NOMO-1 (cell line): ENCODE results near the gene ACSL6.

ENCODE experiments used
- DNase-seq, 2 experiments: peaks; one replicate each; lab custom pipeline; 2025; ENCODE audit not compliant: unreplicated experiment in 2 of 2; lab: John Stamatoyannopoulos, UW

Gene ACSL6

GRCh38 chr5:132001647-132002561 lies 9.6 kb downstream of the ACSL6 start:
- DNase-seq = no peak

GRCh38 chr5:132000677-132001453 lies 10.6 kb downstream of the ACSL6 start:
- no peak for DNase-seq

- DNase-seq = no peak
These were observed 11.3 kb downstream of the ACSL6 start for GRCh38 chr5:132000241-132000490.

GRCh38 chr5:131999441-132000240 lies 11.8 kb downstream of the ACSL6 start:
- no peak for DNase-seq

GRCh38 chr5:131999041-131999440 lies 12.4 kb downstream of the ACSL6 start:
- no peak for DNase-seq

DNA sequence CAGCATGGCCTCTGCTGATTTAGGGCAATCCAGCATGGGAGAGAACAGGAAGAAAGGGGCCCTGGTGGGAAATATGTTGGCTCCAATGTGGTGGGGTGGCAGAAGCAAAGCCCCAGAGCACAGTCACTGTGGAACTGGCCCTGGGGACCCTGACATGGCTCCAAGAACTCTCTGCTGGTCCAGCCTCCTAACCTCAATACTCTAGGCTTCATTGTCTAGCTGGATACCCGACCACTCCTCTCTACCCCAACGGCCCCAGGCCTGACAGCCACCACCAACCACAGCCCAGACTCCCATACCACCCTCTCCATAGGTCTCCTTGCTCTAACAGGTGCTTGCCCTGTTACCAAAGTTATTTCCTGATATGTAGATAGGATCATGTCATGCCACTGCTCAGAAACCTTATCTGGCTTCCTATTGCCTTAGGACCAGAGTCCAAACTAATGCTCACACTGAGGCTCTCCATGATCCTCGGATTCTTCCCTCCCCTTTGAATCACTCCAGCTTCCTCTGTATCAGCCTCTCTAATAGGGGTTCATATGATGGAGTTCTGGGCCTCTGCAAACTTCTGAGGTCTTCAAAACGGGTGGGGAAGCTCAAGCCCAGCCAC lies 12.9 kb downstream of the ACSL6 start:
- DNase-seq = no peak

DNA sequence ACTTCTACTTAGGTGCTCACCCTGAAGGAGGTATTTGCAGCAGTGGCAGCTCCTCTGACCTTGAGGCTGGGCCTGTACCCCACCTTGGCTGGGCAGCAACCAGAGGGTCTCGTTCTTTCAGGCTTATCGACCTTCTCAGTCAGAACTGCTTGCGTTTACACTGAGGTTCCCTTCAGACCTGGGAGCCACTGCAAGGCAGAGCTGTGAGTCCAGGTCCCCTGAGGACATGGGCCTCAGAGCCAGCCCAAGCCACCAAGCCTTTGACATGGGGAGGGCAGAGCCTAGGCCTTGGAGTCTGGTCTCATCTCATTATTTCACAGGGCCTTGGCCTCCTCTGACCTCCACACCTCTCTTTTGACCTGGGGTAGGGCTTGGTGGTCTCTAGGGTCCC lies 13.7 kb downstream of the ACSL6 start:
- no peak for DNase-seq

DNA sequence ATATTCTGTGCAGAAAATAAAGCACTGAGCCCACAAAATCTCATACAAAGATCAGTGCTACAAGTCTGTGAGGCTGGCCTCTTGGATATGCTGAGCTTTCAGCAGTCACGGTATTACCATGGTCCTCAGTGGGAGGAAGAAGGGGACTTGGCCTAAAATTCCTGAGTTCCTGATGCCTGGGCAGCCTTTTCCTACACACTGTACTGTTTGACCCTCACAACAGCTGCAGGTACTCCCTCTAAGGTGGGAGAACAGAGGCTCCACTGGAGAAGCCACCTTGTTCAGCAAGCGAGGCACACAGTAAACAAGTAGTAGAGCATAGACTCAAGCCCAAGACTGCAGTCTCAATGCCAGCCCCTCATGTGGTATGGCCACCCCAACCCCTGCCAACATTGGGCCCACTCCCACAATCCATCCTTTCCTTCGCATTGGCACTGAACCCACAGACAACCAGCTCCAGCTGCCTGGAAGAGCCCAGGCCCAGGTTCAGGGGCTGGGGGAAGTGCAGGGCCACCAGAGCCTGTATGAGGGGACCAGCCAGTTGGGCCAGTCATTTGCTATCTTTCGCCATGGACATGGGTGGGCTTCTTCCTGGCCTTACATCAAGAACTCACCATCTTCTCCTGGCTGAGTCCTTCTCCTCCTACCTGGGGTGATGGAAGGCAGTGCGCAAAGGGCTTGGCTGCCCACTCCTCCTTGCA lies 14.3 kb downstream of the ACSL6 start:
- DNase-seq = no peak

DNA sequence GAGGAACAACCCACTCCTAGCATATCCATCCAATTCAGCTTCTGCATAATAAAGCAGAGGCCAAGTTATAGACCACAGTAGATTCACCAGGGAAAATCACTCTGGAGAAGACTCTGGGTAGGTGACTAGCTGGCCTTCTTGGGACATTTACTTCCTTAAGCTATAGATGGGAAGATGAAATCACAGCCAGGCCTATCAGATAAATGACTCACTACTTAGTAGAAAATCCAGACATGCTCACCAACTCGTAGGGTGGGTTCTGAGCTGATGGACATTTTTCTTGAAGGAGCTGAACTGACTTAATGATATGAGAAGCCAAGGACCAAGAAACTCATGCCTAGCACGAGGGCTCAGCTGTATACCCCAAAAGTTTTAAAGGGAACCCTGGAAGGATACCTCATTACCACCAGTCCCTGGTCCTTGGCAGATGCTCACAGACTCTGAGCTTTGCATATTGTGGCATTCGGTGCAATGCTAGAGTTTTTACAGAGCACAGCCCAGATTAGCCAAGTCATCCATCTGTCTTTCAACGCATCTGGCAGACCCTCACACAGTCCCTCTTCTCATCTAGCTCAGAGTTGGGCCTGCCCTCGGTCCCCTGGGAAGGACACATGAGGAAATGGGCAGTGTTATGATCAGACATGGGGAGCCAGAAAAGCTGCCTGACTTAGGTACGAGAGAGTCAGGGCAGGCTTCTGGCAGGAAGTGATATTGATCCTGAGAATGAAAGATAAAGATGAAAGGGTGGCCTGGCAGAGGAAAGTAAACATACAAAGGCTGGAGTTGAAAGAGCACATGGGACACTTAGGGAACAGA lies 15.0 kb downstream of the ACSL6 start:
- DNase-seq = no peak

GRCh38 chr5:131994533-131995226 lies 16.8 kb downstream of the ACSL6 start:
- no peak for DNase-seq

GRCh38 chr5:131994090-131994489 lies 17.4 kb downstream of the ACSL6 start:
- DNase-seq = no peak

GRCh38 chr5:131993676-131994075 lies 17.8 kb downstream of the ACSL6 start:
- no peak for DNase-seq

DNA sequence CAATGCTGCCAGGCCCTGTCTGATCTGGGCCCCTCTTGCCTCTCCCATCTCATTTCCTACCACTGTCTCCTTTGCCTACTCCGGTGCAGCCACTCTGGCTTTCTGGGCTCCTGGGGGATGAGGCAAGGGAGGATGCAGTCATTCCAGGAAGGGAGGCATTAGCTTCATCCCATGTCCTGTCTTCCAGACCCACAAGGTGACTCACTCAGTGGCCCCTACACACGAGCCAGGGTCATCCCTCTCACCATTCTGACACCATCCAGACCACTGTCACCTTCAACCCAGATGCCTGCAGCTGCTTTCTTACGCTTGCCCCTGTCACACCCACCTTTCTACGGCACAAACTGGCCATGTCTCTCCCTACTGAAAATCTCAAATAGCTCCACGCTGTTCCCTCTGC lies 19.1 kb downstream of the ACSL6 start:
- DNase-seq = no peak

GRCh38 chr5:131991593-131992324 lies 19.7 kb downstream of the ACSL6 start:
- no peak for DNase-seq

- no peak for DNase-seq
These were observed 20.7 kb downstream of the ACSL6 start for GRCh38 chr5:131990716-131991115.

GRCh38 chr5:131988601-131989000 lies 22.9 kb downstream of the ACSL6 start:
- DNase-seq = no peak

DNA sequence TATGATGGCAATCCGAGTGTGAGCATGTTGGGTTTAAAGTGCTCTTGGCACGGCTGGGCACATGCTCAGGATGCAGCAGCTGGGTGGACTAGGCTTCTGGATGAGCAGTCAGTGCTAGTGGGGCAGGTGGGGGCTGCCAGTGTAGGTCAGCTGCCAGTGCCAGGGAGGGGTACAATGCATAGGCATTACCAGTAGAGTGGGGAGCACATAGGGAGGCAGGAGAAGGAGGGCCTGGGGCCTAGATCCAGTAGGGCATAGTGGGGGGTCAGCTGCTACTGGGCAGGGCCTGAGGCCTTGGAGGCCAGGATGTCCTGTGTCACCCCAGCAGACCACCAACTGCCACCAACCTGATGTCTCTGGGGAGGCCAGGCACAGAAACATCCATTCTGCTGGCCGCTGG lies 24.2 kb downstream of the ACSL6 start:
- no peak for DNase-seq

DNA sequence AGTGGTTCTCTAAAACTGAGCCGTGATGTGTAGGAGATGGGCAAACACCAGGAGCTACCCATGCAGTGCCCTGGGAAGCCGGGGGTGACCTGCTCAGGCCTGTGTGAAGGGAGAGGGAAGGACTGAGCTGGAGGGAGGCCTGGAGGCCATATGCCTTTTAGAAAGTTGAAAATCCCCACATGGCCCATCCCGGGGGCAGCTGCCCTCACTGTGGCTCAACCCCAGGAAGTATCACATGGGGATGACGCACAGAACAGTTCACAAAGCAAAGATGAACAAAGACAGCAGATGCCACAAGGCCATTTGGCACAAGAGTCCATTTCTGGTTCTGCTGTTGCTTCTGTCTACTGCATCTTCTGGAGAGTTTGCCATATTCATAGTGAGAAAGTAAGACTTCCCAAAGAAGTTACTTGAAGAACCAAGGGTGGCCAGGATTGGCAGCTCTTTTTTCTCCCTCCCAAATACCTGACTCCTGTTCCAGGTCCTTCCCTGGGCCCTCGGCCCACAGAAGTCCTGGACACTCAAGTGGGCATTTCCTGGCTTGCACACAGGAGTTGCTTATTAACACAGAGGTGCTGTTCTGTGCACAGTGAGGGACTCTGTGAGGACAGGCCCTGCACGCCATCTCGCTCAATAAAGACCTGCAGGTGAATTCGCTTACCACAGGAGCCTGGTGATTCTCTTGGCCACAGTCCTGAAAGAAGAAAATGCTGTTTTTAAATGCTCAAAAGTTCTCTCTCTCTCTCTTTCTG lies 25.1 kb downstream of the ACSL6 start:
- DNase-seq = no peak
